HepG2 (cell line): Measurements from ENCODE around the gene C2. TPM values are rescaled to one million over a fixed set of nuclear protein-coding genes. Genes with fewer than 3 reads are reported as not detected.

Source experiments
- EZH2 ChIP-seq: conservative IDR thresholded peaks from 2 replicates; pipeline ENCODE4 v1.6.1; 2012; ENCODE audit warnings: mild to moderate bottlenecking, low read depth, low read length, moderate library complexity
- HMG20B ChIP-seq: conservative IDR thresholded peaks from 2 replicates; pipeline ENCODE4 v1.6.1; 2016; ENCODE audit warnings: missing genetic modification reagents, missing compliant biosample characterization
- HOXA7 ChIP-seq: sonication (generic); formaldehyde crosslinking; IDR thresholded peaks from 2 replicates; pipeline ENCODE4 v1.8.1; 2022; ENCODE audit warnings: mild to moderate bottlenecking, missing genetic modification reagents, moderate library complexity
- KLF12 ChIP-seq: sonication (generic); formaldehyde crosslinking; IDR thresholded peaks from 2 replicates; pipeline ENCODE4 v1.4.0; 2020; ENCODE audit warnings: missing genetic modification reagents, borderline replicate concordance
- MED1 ChIP-seq: sonication (generic); formaldehyde crosslinking; IDR thresholded peaks from 2 replicates; pipeline ENCODE4 v1.4.0; 2020; ENCODE audit warnings: missing genetic modification reagents
- PAF1 ChIP-seq: IDR thresholded peaks from 2 replicates; pipeline ENCODE4 v1.6.1; 2016; ENCODE audit warnings: missing genetic modification reagents, missing compliant biosample characterization
- PAX8 ChIP-seq: sonication (generic); formaldehyde crosslinking; IDR thresholded peaks from 2 replicates; pipeline ENCODE4 v1.8.0; 2022; ENCODE audit warnings: mild to moderate bottlenecking, missing genetic modification reagents, borderline replicate concordance
- SMAD1 ChIP-seq: sonication (generic); formaldehyde crosslinking; IDR thresholded peaks from 2 replicates; pipeline ENCODE4 v1.4.0; 2020; ENCODE audit warnings: missing genetic modification reagents, low read depth, mild to moderate bottlenecking, borderline replicate concordance
- SNAPC4 ChIP-seq: sonication (generic); formaldehyde crosslinking; IDR thresholded peaks from 2 replicates; pipeline ENCODE4 v1.4.0; 2020; ENCODE audit warnings: mild to moderate bottlenecking, missing genetic modification reagents
- SOX13 ChIP-seq, 3 experiments: fragments of 450-650 bp in 1 of 3; sonication (generic) in 1 of 3; formaldehyde crosslinking in 1 of 3; IDR thresholded peaks in 2 of 3; conservative IDR thresholded peaks in 1 of 3; 2 replicates each; pipeline versions ENCODE4 v1.5.0 to v1.6.1; 2016 to 2020; ENCODE audit warnings: antibody characterized with exemption in 1 of 3, mild to moderate bottlenecking in 1 of 3, missing compliant biosample characterization in 1 of 3, missing genetic modification reagents in 1 of 3, moderate library complexity in 1 of 3
- SRSF1 ChIP-seq: fragments of 200-400 bp; formaldehyde crosslinking; optimal IDR thresholded peaks from 2 replicates; pipeline ENCODE3; 2017; ENCODE audit warnings: mild to moderate bottlenecking, low read depth, low read length, moderate library complexity
- SUZ12 ChIP-seq: fragments of 150-350 bp; IDR thresholded peaks from 2 replicates; pipeline ENCODE4 v1.6.1; 2014; ENCODE audit warnings: low read depth, low read length
- TBX3 ChIP-seq: fragments of 450-650 bp; IDR thresholded peaks from 2 replicates; pipeline ENCODE4 v1.6.1; 2017; ENCODE audit warnings: antibody characterized with exemption, mild to moderate bottlenecking, inconsistent platforms, borderline replicate concordance
- THAP11 ChIP-seq: IDR thresholded peaks from 2 replicates; pipeline ENCODE4 v1.6.1; 2016; ENCODE audit warnings: missing biosample characterization, missing genetic modification reagents
- TRAFD1 ChIP-seq: sonication (generic); formaldehyde crosslinking; IDR thresholded peaks from 2 replicates; pipeline ENCODE4 v1.5.1; 2020; ENCODE audit warnings: missing genetic modification reagents, mild to moderate bottlenecking, borderline replicate concordance
- ZBTB44 ChIP-seq: sonication (generic); formaldehyde crosslinking; IDR thresholded peaks from 2 replicates; pipeline ENCODE4 v1.4.0; 2020; ENCODE audit warnings: missing genetic modification reagents
- ZNF224 ChIP-seq: sonication (generic); formaldehyde crosslinking; IDR thresholded peaks from 2 replicates; pipeline ENCODE4 v1.5.0; 2020; ENCODE audit warnings: mild to moderate bottlenecking, missing genetic modification reagents
- ZNF724P ChIP-seq: sonication (generic); formaldehyde crosslinking; IDR thresholded peaks from 2 replicates; pipeline ENCODE4 v1.8.0; 2022; ENCODE audit warnings: missing genetic modification reagents, borderline replicate concordance
- ZNF737 ChIP-seq: sonication (generic); formaldehyde crosslinking; IDR thresholded peaks from 2 replicates; pipeline ENCODE4 v1.5.0; 2020; ENCODE audit warnings: missing genetic modification reagents, mild to moderate bottlenecking, borderline replicate concordance
- ZNF740 ChIP-seq: sonication (generic); formaldehyde crosslinking; IDR thresholded peaks from 2 replicates; pipeline ENCODE4 v1.4.0; 2020; ENCODE audit warnings: missing genetic modification reagents
- ZZZ3 ChIP-seq: sonication (generic); formaldehyde crosslinking; IDR thresholded peaks from 2 replicates; pipeline ENCODE4 v1.4.0; 2020; ENCODE audit warnings: missing genetic modification reagents, mild to moderate bottlenecking, borderline replicate concordance
- polyA plus RNA-seq, 8 experiments: library from polyadenylated mRNA; depleted of rRNA in 3 of 8; stranded (reverse) in 7 of 8; unstranded in 1 of 8; fragments of >200 nt; fragmentation: Illumina TruSeq in 4 of 8; extraction: Trizol in 4 of 8; gene quantifications; 2 replicates each; pipeline versions ENCODE4 v1.2.1 to v1.2.3, GENCODE V29; 2011 to 2016; ENCODE audit warnings: low read depth in 4 of 8, missing spikeins in 1 of 8, mixed read lengths in 1 of 8; ENCODE audit not compliant: insufficient read depth in 1 of 8
- total RNA-seq, 5 experiments: library from RNA; depleted of rRNA; stranded (reverse); fragments of >200 nt; fragmentation: Illumina TruSeq; extraction: Trizol; gene quantifications; 2 replicates each; pipeline ENCODE4 v1.2.3, GENCODE V29; 2016; ENCODE audit warnings: low read depth in 1 of 5

Gene C2
- total and polyA plus RNA-seq, 2 of the 13 experiments (the other 11 are each of a cell fraction or from before 2014, with no cell fraction given) = 165 to 307 TPM

- TF ChIP-seq ZNF740 (CRISPR knock-in tag) = no peak
- no peak for TF ChIP-seq ZBTB44 (CRISPR knock-in tag)
- TF ChIP-seq ZNF737 (CRISPR knock-in tag) = no peak
- TF ChIP-seq SNAPC4 (CRISPR knock-in tag) = no peak
- no peak for TF ChIP-seq MED1 (CRISPR knock-in tag)
- no peak for TF ChIP-seq HOXA7
- no peak for TF ChIP-seq ZZZ3
- 0 out of 2 replicates have a peak, but pooled peaks have one; percentile 24 for TF ChIP-seq PAF1
- no peak for TF ChIP-seq ZNF724P (CRISPR knock-in tag)
- TF ChIP-seq PAX8 = no peak
- no peak for TF ChIP-seq SOX13 (IDR thresholded peaks at IDR 0.05)
- TF ChIP-seq SOX13 (CRISPR knock-in tag; conservative IDR thresholded peaks at IDR 0.05 in 1 of 2, IDR thresholded peaks at IDR 0.05 in 1 of 2) = no peak; a peak in 1 of 4 replicates
- TF ChIP-seq SRSF1 = peak; percentile 13
- TF ChIP-seq SUZ12 = peak; percentile 78
- no peak for TF ChIP-seq HMG20B
- peak; percentile 98 for TF ChIP-seq THAP11
- TF ChIP-seq KLF12 = peak; percentile 39; the same call in 1 of the 2 replicates
- no peak for TF ChIP-seq EZH2
- TF ChIP-seq ZNF224 (CRISPR knock-in tag) = no peak
- TF ChIP-seq SMAD1 = no peak
- no peak for TF ChIP-seq TRAFD1 (CRISPR knock-in tag)
- TF ChIP-seq TBX3 = no peak
Observed at GRCh38 chr6:31898383-31899011, 29.0 kb upstream of the C2 start (continued).
